DMS 273 (cell line): ENCODE data around the gene OR4E2.
A peak's percentile ranks its signal among the peaks of the same experiment; 100 is the strongest.
"Not testable (repeated sequence)": the region's sequence is repeated elsewhere in the genome, so short reads cannot be mapped to it uniquely, and the experiment has no call there.

Experiments
- DNase-seq: peaks from one replicate; lab custom pipeline; 2025; ENCODE audit not compliant: unreplicated experiment; lab: John Stamatoyannopoulos, UW

OR4E2 gene, protein sequence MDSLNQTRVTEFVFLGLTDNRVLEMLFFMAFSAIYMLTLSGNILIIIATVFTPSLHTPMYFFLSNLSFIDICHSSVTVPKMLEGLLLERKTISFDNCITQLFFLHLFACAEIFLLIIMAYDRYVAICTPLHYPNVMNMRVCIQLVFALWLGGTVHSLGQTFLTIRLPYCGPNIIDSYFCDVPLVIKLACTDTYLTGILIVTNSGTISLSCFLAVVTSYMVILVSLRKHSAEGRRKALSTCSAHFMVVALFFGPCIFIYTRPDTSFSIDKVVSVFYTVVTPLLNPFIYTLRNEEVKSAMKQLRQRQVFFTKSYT

GRCh38 chr14:21653331-21653885 lies at the start of gene OR4E2:
Gene OR4E2 (plus strand): TSS chr14:21653835. CDS start chr14:21665083, 11,248 bp downstream.
- no peak for DNase-seq

DNA sequence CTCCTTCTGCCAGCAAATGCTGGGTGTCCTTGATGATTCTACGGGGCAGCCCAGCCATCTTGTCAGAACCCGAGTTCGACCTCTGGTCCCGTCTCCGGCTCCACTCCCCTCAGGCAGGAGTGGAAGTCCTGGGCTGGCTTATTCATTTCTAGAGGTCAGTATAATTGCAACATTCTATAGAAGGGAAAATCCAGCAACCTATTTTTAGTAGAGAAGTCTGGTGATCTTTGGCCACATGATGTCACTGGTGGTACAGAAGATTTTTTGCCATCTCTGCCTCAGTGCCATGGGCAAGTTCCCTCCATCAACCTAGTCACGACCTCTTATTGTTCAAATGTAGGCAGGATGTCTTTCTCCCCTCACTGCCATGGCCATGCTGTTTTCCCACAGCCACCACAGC lies 41.3 kb upstream of the OR4E2 start:
- no peak for DNase-seq

- no peak for DNase-seq
These were observed 39.4 kb upstream of the OR4E2 start for GRCh38 chr14:21614240-21614639.

DNA sequence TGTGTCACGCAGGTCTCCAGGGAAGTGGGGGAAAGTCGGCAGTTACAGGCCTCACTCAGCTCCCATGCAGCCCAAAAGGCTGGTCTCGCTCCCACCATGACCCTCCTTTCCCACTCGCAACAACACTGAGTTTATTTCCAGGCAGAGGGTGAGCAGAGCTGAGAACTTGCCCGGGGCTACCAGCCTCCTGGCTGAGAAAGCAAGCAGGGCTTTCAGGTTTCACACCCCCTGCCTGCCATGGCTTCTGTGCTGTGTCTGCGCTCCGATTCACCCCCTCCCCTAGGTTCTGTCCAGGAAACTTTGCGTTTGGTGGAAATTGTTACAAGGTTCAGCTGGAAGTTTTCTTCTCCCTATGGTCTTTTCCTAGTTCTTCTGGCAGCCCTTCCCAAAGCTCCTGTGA lies 36.0 kb upstream of the OR4E2 start:
- no peak for DNase-seq

- no peak for DNase-seq
These were observed 27.0 kb upstream of the OR4E2 start for GRCh38 chr14:21626491-21627230.

DNA sequence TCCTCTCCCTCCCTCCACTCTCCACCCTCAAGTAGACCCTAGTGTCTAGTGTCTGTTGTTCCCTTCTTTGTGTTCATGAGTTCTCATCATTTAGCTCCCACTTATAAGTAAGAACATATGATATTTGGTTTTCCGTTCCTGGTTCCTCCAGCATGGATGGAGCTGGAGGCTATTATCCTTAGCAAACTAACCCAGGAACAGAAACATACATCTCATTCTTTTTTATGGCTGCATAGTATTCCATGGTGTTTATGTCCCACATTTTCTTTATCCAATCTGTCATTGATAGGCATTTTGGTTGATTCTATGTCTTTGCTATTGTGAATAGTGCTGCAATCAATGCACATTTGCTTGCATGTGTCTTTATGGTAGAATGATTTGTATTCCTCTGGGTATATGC lies 23.1 kb upstream of the OR4E2 start:
- DNase-seq = not testable (repeated sequence)

GRCh38 chr14:21631084-21631483 lies 22.6 kb upstream of the OR4E2 start:
- no peak for DNase-seq

DNA sequence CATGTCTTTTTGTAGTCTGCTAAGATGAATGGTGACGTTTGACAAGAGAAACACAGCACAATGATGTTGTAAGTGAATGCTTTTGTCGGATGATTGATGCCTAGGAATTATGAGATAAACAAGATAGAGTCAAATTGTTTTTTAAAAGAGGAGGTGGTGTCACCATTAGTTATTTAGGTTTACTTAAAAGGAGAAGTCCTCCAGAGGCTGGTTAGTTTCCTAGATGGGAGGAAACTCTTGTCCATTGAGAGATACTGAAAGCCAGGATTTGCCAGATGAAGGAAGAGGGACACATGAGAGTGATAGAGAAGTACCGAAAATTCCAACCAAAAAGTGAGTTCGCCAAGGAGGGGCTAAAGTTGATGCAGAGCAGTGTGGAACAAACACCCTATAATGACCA lies 18.8 kb upstream of the OR4E2 start, which contains the start of gene OR10G2:
OR10G2 (minus strand) TSS at position 101 of the 400 bp plus-strand sequence; CDS start at position 3, 98 bp downstream.
- DNase-seq = no peak

- no peak for DNase-seq
These were observed 11.0 kb upstream of the OR4E2 start for GRCh38 chr14:21642683-21643082.

GRCh38 chr14:21643407-21643806 lies 10.2 kb upstream of the OR4E2 start:
- DNase-seq = no peak

DNA sequence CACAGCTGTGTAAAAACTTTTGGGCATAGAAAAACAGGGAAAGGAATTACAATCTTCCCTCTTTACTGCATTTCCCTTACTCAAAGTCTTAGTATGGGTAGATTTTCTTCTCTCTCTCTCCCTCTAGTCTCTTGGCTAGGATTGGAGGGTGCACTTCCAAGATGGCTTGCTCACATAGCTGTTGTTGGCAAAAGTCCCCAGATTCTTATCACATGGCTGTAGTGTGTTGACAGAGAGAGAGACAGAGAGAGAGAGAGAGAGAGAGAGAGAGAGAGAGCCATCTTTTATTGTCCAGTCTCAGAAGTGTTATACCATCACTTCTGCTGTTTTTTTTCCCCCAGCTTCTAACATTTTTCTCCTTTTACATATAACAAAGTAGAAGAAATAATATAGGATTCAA lies 6.3 kb upstream of the OR4E2 start:
- DNase-seq = no peak

DNA sequence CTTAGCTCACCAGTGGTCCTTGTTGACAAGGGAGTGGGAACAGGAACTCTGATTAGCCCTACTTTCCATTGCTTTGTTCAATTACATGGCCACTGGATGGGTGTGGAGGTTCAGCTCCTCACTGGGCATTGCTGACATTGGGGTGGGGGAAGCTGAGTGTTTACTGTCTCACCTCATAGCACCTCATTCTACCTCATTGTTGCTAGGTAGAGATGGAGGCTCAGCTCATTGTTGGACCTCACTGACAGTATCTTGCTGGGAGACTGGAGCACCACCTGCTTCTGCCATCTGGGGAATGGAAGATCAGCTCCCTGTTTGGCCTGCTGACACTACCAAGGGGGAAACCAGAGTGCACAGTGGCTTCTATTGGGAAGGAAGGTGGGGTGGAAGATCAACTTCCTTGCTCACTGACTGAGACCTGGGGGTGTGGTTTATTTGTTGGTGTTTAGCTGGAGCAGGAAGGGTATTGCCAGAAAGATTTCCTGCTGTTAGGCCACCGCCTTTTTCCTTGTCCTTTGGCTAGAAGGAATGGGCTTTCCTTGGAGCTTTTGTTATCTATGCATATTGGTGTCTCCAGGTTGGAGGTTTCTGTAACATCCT lies 1.3 kb upstream of the OR4E2 start:
- DNase-seq = peak; percentile 12

DNA sequence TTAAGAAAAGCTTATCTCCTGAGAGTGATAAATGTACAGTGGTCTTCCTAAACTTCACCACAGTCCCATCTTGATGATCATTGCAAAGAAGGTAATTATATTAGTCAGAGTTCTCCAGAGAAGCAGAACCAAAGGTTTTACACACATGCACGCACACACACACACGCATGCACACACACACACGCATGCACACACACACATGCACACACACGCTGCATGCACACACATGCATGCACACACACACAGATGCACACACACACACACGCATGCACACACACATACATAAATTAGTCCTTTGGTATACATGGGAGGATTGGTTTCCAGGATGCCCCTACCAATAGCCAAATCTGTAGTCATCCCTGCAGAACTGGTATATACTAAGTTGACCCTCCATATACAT lies 580 bp downstream of the OR4E2 start:
- no peak for DNase-seq

- no peak for DNase-seq
These were observed 3.3 kb downstream of the OR4E2 start for GRCh38 chr14:21656980-21657379.

GRCh38 chr14:21668377-21668776 lies 14.7 kb downstream of the OR4E2 start:
- DNase-seq = no peak

GRCh38 chr14:21669284-21669683 lies 15.6 kb downstream of the OR4E2 start:
- no peak for DNase-seq

GRCh38 chr14:21671371-21671770 lies 17.7 kb downstream of the OR4E2 start:
- DNase-seq = no peak

- DNase-seq = no peak
These were observed 18.5 kb downstream of the OR4E2 start for GRCh38 chr14:21672116-21672515.

DNA sequence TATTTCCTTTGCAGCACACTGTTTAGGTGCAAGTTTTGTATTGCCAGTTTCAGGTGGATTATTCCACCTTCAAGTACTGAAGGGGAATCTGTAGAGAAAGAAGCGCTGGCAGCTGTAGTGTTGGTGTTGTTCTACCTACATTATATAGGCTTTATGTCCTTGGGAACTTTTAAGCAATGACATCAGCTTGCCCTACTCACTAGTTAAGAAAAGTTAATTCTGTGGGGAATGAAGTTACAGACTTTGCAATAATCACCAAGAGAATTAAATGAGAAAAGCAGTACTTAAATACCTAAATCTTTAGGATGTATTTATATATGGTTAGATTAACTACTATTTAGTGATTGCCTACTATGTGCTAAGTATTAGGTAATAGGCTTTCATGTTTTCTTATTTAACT lies 20.1 kb downstream of the OR4E2 start, which contains the start of gene OR4E1:
OR4E1 (minus strand) TSS at position 101 of the 400 bp plus-strand sequence. CDS start 2,883 bp downstream, outside the sequence.
- DNase-seq = no peak

DNA sequence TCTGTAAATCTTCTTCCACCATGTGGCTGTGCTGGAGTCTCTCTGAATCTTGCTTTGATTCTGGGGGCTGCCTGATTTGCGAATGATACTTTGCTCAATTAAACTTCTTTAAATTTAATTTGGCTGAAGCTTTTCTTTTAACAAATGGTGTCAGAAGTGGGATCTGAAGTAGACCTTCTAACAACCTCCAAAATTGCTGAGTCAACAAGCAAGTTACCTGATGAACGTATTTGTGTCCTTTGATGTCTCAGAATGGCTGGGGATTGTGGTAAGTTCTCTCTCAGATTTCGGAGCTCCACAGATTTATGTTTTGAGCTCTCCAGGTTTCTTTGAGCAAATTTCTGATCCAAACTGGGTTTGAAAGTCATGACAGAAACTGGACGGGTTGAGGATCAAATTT lies 21.9 kb downstream of the OR4E2 start:
- no peak for DNase-seq

DNA sequence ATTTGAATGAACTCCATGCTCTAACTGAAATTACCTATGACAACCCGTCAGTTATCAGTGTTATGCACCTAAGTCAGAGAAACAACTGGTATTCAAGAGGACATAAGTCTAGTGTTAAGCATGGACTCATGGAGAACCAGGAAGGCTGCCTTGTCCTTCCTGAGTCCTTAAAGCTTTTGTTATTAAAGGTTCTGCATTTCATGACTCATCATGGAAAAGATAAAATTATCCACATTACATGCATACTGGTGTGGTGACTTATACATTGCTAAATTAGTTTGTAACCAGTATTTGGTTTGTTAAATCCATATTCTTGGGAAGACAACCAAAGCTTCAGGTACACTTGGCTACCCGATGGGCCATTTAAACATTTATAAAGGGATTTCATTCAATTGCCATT lies 26.4 kb downstream of the OR4E2 start:
- DNase-seq = no peak

DNA sequence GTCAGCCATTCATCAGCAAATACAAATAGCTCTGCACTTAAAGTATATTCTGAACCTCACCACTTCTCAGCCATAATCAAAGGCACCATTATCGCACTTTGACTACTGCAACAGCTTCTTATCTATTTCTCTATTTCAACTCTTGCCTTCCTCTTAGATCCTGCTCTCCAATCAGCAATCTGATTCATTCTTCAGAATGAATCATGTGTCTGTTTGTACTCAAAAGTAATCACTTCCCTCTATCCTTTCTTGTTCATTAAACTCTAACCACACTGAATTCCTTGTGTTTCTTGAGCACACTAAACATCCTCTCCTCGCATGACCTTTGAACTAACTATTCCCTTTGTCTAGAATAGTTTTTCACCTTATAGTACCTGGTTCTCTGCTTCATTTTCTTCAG lies 32.8 kb downstream of the OR4E2 start:
- DNase-seq = no peak
